Peyer's patch (tissue), 4 donors: Measurements from ENCODE around the gene ARID1B. TPM values are rescaled to one million over a fixed set of nuclear protein-coding genes. Genes with fewer than 3 reads are reported as not detected.
A peak's percentile ranks its signal among the peaks of the same experiment; 100 is the strongest.

Experiments used
- DNase-seq, 3 donors: peaks; one replicate each; pipeline ENCODE4 v3.0.0-alpha.2; 2017 to 2019
- H3K27ac ChIP-seq, 4 donors: fragments of 200-600 bp; sonication (generic); one replicate each; pipeline ENCODE4 v1.5.1; 2016 to 2019
- H3K27me3 ChIP-seq, 2 donors: fragments of 200-600 bp; sonication (generic); one replicate each; pipeline ENCODE4 v1.5.1; 2019
- H3K36me3 ChIP-seq, 3 donors: fragments of 200-600 bp; sonication (generic); one replicate each; pipeline ENCODE4 v1.5.1; 2016 to 2019
- H3K4me1 ChIP-seq, 4 donors: fragments of 200-600 bp; sonication (generic); one replicate each; pipeline ENCODE4 v1.5.1; 2016 to 2019
- H3K4me3 ChIP-seq, 4 donors: fragments of 200-600 bp; sonication (generic); 1 replicate in 3 of 4; 2 replicates in 1 of 4; pipeline ENCODE4 v1.5.1; 2016 to 2019; ENCODE audit warnings: mild to moderate bottlenecking in 1 of 4
- H3K9me3 ChIP-seq, 4 donors: fragments of 200-600 bp; sonication (generic); one replicate each; pipeline ENCODE4 v1.5.1; 2016 to 2019; ENCODE audit warnings: mild to moderate bottlenecking in 1 of 4
- POLR2A ChIP-seq, 2 donors: fragments of 450-650 bp; IDR thresholded peaks; one replicate each; pipeline ENCODE4 v1.5.1; 2017; ENCODE audit warnings: antibody characterized with exemption in 2 of 2, mild to moderate bottlenecking in 2 of 2, moderate library complexity in 2 of 2
- total RNA-seq, 4 donors: library from RNA; depleted of rRNA; stranded (reverse); fragments of >200 nt; gene quantifications; one replicate each; pipeline ENCODE4 v1.1.0, GENCODE V29; 2016
- TF ChIP-seq, protein P1 (sequence below), 6 experiments: fragments of 450-650 bp in 4 of 6; fragments of 200-600 bp in 2 of 6; sonication (generic) in 1 of 6; IDR thresholded peaks; one replicate each; pipeline ENCODE4 v1.5.1; 2017 to 2019; ENCODE audit warnings: antibody characterized with exemption in 6 of 6, mild to moderate bottlenecking in 3 of 6, moderate library complexity in 1 of 6

Gene ARID1B
- total RNA-seq, 4 donors from 2014 or later = 117 to 174 (median 149) TPM

DNA sequence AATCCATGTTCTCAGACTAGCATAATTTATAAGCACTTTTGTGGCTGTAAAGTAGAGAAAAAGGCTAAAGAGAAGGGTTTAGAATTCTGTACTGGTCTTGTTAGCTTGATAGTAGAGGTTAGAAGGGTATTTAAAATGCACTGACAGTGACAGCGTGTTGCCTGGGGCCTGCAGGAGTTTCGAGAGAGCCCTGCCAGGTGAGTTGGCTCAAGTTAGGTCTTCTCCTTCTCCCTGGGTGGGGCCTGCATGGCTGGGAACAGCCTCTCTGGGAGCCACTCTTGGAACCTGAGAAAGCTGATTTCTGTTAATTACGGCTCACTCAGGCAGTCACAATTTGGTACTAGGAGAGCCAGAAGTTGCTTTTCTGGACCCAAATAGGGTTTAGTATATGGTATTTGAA lies 103.7 kb downstream of the ARID1B start:
- Histone ChIP-seq H3K4me1 (peaks cover 0 to 32% (median 0%) of the 10 kb centered on the region in 4 donors), H3K36me3 (no peaks in the 10 kb centered on the region), H3K27me3 (no peaks in the 10 kb centered on the region), H3K27ac (no peak overlapping the region), H3K4me3 (no peak overlapping the region), H3K9me3 (no peaks in the 10 kb centered on the region)
- no peak for DNase-seq
- no peak for TF ChIP-seq POLR2A (IDR thresholded peaks at IDR 0.05)
- TF ChIP-seq, protein P1, sequence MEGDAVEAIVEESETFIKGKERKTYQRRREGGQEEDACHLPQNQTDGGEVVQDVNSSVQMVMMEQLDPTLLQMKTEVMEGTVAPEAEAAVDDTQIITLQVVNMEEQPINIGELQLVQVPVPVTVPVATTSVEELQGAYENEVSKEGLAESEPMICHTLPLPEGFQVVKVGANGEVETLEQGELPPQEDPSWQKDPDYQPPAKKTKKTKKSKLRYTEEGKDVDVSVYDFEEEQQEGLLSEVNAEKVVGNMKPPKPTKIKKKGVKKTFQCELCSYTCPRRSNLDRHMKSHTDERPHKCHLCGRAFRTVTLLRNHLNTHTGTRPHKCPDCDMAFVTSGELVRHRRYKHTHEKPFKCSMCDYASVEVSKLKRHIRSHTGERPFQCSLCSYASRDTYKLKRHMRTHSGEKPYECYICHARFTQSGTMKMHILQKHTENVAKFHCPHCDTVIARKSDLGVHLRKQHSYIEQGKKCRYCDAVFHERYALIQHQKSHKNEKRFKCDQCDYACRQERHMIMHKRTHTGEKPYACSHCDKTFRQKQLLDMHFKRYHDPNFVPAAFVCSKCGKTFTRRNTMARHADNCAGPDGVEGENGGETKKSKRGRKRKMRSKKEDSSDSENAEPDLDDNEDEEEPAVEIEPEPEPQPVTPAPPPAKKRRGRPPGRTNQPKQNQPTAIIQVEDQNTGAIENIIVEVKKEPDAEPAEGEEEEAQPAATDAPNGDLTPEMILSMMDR (IDR thresholded peaks at IDR 0.05) = no peak

- Histone ChIP-seq H3K36me3 (no peaks in the 10 kb centered on the region), H3K27me3 (no peaks in the 10 kb centered on the region), H3K4me3 (no peak overlapping the region), H3K4me1 (peaks cover 0 to 32% (median 0%) of the 10 kb centered on the region in 4 donors), H3K27ac (no peak overlapping the region), H3K9me3 (no peaks in the 10 kb centered on the region)
- TF ChIP-seq, protein P1 (IDR thresholded peaks at IDR 0.05) = no peak
- no peak for TF ChIP-seq POLR2A (IDR thresholded peaks at IDR 0.05)
- no peak for DNase-seq
Observed at GRCh38 chr6:156881687-156882629, 104.8 kb downstream of the ARID1B start.

DNA sequence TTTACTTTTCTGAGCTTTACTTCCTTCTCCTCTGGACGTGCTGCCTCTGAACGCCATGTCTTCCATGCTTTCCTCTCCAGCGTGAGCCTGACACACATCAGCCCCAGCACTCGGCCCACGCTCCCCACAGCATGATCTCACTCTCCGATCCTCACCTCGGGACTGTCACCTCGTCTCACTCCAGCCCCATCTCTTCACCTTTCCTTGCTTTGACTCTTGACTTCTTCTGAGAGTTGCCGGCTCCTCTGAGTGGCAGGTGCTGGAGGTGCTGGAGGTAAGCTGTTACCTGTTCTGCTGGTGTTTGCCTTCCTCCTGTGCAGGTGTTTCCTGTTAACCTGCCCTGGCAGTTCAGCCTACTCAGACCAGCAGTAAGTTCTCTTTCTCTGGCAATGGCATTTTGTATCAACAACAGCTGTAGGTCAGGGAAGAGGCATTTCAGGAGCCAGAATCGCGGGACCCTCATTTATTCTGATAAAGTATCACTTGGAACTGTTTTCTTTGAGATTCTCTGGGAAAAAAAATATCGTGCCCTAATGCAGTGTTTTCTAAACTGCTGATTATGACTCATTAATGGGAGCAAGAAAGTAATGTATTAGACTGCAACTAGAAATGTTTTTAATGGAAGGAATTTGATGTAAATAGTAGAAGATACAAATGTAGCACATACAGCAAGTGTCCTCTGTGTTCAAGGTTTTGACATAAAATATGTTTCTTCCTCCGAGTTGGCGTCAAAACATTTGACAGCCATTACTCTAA lies 106.5 kb downstream of the ARID1B start:
- DNase-seq = peak; percentile 45 to 69 (median 63)
- Histone ChIP-seq H3K9me3 (no peaks in the 10 kb centered on the region), H3K4me3 (peak overlapping the region in 1 of 4 donors; percentile 28), H3K36me3 (no peaks in the 10 kb centered on the region), H3K4me1 (peaks cover 0 to 32% (median 0%) of the 10 kb centered on the region in 4 donors), H3K27me3 (no peaks in the 10 kb centered on the region), H3K27ac (peak overlapping the region in 3 of 4 donors; percentile 33 to 45 (median 38))
- TF ChIP-seq, protein P1 (IDR thresholded peaks at IDR 0.05) = no peak
- no peak for TF ChIP-seq POLR2A (IDR thresholded peaks at IDR 0.05)

DNA sequence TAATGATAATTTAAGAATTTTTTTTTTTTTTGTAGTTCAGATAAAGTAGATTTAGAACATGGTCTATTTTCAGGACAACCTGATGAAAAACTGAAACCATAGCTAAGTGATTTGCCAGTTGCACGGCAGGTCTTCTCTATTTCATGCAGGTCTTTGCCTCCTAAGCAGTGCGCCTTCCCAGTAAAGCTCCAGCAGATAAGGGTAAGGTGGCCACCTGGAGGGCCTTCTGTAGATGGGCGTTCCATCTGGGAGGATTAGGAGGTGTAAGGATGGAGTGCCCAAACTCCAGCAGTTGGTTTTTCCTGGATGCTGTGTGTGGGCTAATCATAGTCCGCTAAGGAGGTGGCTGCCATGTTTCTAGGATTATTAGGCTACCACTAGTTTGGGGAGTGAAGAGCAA lies 107.1 kb downstream of the ARID1B start:
- Histone ChIP-seq H3K27ac (no peak overlapping the region), H3K27me3 (no peaks in the 10 kb centered on the region), H3K4me1 (peaks cover 0 to 25% (median 0%) of the 10 kb centered on the region in 4 donors), H3K9me3 (no peaks in the 10 kb centered on the region), H3K36me3 (no peaks in the 10 kb centered on the region), H3K4me3 (no peak overlapping the region)
- TF ChIP-seq, protein P1 (IDR thresholded peaks at IDR 0.05) = no peak
- TF ChIP-seq POLR2A (IDR thresholded peaks at IDR 0.05) = no peak
- DNase-seq = no peak

GRCh38 chr6:156885562-156885961 lies 108.4 kb downstream of the ARID1B start:
- TF ChIP-seq, protein P1 (IDR thresholded peaks at IDR 0.05) = no peak
- no peak for TF ChIP-seq POLR2A (IDR thresholded peaks at IDR 0.05)
- Histone ChIP-seq H3K27ac (peak overlapping the region in 1 of 4 donors; percentile 46), H3K9me3 (no peaks in the 10 kb centered on the region), H3K4me3 (no peak overlapping the region), H3K27me3 (no peaks in the 10 kb centered on the region), H3K4me1 (peaks cover 0 to 24% (median 0%) of the 10 kb centered on the region in 4 donors), H3K36me3 (no peaks in the 10 kb centered on the region)
- no peak for DNase-seq
